HG03521 (cell line): ENCODE data around the gene CDC25B.
A peak's percentile ranks its signal among the peaks of the same experiment; 100 is the strongest.
"Not testable (repeated sequence)": the region's sequence is repeated elsewhere in the genome, so short reads cannot be mapped to it uniquely, and the experiment has no call there.

Source experiments
- ATAC-seq: cut with Tn5 transposase; IDR thresholded peaks from one replicate; pipeline ENCODE4 v1.9.1; 2021; ENCODE audit warnings: mild to moderate bottlenecking, moderate library complexity; ENCODE audit not compliant: unreplicated experiment

The CDC25B gene

DNA sequence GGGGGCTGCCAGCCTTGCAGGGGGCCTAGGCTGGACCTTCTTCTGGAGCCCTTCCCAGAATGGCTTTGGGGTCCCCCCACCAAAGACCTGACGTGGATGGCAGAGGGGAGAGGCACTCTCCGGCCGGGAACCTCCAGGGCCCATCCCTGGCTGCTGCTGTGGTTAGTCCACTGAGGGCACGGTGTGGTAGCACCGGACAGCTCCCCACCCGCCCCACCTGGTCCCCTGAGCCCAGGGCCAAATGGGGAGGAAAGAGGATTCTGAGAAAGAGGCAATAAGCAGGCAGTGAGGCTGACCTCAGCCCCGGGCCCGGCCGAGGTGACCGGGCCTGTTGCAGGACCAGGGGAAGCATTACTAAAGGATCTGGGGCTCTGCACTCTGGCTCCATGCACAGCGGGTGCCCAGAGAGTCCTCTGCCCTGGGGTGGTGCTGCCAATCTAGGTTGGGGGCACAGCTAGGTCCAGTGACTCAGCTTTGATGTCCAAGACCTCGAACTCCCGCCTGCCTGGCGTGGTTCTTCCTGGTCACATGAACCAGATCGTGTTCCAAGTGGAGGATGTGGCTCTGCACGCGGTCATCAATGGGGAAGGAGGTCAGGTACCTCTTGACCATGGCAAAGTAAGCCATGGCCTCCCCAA, 11.8 kb upstream of the CDC25B start:
- no peak for ATAC-seq

DNA sequence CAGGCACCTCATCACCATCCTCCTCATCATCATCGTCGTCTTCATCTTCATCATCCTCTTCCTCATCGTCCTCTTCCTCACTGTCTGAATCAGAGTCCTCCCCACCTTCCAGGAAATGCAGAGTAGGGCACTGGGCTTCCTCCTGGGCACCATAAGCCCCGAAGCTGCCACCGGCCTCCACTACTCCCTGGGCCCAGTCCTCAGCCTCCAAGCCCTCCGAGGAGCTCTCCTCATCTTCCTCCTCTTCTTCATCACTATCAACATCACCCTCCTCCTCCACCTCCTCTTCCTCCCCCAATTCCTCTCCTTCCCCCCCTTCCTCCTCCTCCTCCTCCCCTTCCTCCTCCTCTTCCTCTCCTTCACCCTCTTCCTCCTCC, 11.3 kb upstream of the CDC25B start:
- no peak for ATAC-seq

DNA sequence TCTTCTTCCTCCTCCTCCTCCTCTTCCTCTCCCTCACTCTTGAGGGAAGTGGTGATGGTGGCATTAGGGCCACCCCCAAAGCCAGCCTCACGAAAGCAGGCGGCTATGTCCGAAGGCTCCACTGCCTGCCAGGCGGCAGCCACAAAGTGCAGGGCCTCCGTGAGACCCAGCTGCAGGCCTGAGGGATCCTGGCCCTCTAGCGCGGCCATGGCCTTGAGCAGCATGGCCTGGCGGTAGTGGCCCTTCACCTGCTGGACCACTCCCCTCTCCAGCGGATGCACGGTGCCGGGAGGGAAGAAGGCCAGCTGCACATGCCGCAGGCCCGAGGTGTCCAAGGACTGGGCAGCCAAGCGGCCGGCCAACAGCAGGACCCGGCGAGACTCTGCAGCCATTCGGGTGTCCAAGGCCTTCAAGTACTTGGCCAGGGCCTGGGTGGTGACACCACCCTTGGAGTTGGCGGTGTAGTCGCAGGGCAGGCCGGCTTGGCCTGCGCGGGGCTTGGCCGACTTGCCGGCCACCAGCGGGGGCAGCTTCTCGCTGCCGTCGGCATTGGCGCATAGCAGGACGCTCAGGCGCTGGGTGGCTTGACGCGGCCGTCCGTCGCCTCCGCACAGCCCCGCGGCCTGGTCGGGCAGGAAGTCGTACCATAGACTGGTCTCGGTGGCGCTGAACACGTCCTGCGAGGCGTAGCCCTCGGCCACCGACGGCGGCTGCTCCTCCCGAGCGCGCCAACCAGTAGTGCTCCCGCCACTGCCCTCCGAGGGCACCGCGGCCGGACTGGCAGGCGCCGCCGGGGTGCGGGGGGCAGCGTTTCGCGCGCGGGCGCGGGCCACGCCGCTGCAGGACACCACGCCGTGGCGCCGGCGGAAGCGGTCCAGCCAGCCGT, 10.6 kb upstream of the CDC25B start:
- ATAC-seq: no peak

DNA sequence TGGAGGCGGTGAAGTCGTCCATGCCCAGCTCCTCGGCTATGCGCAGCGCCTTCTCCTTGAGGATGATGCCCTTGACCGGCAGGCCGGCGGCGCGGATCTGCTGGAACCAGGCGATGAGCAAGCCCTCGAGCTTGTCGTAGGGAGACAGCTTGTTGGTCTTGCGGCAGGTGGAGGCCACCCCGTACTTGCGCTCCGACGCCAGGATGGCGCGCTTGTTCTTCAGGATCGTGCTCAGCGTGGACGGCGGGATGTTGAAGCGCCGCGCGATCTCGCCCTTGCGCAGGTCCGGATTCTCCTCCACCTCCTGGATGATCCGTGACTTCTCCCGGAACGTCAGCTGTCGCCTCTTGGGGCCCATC, 10.0 kb upstream of the CDC25B start:
- ATAC-seq: peak; percentile 17

DNA sequence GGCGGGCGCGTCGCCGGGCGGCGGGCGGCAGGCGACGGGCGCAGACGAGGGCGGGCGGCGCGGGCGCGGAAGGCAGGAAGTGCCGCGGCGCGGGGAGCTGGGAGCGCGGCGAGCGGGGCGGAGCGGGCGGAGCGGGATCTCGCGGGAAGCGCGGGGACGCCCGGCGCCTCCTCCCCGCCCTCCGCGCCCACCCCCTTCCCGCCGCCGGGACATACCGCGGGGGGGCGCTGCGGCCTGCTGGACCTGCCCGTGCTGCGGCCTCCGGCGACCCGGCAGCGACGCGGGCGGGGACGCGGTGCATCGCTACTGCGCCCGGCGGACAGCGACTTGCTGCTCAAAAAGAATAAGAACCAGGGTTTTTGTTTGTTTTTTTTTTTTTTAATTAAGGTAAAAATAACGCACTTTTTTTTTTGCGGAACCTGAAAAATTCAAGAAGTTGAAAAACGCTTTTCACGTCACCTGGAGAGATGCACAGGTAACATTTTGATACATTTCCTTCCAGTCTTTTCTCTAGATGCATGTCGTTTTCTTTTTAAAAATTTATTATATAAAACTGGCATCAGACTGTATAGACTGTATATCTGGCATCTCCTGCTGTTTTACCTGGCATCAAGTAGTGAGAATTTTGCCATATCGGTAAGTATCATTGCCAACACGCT, 9.3 kb upstream of the CDC25B start, which contains the start of gene CENPB:
Gene CENPB (minus strand): TSS at position 76 of the 659 bp plus-strand sequence. CDS start 257 bp downstream, outside the sequence.
- peak; percentile 82 for ATAC-seq

DNA sequence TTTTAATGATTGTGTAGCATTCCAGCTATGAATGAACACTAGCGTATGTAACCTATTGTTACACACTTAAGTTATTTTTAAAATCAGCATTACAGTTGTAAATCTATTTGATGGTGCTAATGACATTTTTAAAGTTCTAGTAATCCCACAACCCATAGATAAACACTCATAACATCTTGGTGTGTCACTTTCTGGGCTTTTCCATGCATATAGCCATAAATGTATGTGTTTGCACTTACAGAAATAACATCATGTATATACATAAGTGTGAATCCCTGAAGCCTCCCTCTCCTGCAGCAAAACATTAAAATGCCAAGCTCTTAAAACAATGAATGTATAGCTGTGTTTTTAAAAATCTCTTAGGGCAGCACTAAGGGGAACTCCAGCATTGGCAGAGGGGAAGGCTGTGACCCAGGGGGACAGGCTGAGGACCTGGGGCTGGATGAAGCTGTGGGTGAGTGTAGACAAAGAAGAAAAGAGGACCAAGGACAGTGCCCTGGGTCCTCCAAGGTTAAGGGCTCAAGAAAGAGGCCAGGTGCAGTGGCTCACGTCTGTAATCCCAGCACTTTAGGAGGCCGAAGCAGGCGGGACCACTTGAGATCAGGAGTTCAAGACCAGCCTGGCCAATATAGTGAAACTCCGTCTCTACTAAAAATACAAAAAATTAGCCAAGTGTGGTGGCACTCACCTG, 8.6 kb upstream of the CDC25B start:
- no peak for ATAC-seq

DNA sequence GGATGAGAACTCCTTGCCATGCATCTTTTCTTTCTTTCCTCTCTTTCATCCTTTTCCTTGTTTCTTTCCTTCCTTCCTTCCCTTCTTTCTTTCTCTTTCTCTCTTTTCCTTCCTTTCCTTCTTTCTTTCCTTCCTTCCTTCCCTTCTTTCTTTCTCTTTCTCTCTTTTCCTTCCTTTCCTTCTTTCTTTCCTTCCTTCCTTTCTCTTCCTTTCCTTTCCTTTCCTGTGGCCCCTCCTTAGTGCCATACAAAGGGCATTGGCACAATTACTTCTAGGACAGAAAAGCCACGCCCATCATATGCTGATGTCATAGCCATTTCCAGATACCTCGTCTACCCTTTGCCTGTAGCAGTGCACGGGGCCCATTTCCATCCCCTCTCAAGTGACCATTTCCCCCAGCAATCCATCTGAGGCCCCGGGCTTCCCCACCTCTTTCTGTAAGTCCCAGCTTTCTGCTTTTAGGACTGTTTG, 7.4 kb upstream of the CDC25B start:
- ATAC-seq: no peak

DNA sequence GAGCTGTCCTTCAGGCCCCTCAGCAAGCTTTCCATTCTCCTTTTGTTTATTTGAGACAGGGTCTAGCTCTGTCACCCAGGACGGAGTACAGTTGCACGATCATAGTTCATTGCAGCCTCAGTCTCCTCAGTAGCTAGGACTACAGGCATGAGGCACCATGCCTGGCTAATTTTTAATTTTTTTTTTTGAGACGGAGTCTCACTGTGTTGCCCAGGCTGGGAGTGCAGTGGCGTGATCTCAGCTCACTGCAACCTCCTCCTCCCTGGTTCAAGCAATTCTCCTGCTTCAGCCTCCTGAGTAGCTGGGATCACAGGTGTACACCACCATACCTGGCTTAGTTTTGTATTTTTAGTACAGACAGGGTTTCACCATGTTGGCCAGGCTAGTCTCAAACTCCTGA, 6.9 kb upstream of the CDC25B start:
- not testable (repeated sequence) for ATAC-seq

DNA sequence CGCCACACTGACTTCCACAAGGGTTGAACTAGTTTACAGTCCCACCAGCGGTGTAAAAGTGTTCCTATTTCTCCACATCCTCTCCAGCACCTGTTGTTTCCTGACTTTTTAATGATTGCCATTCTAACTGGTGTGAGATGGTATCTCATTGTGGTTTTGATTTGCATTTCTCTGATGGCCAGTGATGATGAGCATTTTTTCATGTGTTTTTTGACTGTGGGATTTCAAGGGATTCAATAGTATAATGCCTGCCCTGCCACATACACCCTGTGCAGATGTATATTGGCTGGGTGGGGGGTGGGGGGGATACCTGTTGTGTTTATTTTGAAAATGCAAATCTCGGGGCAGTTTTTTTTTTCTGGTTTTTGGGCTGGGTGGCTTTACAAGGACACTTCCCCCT, 1.9 kb upstream of the CDC25B start:
- ATAC-seq: not testable (repeated sequence)

DNA sequence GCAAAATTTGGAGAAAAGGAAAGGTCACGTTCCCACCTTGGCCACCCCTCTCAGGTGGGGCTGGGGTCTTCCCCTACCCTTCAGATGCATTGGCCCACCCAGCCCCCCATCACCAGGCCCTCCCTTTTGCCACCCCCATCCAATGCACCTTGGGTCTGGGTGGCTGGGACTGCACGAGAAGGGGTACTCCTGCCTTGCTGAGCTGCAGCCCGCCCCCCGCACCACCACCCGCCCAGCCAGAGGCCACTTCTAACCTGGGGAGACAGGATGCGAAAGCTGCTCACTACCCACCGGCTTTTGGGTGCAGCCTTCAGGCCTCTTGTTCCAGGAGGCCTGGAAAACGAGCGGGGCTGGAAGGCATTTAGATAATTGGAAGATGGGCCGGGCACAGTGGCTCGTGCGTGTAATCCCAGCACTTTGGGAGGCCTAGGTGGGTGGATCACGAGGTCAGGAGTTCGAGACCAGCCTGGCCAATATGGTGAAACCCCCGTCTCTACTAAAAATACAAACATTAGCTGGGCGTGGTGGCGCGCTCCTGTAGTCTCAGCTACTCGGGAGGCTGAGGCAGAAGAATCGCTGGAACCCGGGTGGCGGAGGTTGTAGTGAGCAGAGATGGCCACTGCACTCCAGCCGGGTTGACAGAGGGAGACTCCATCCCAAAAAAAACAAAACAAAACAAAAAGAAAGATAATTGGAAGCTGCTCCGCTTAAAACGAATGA, 1.2 kb upstream of the CDC25B start:
- ATAC-seq: no peak

DNA sequence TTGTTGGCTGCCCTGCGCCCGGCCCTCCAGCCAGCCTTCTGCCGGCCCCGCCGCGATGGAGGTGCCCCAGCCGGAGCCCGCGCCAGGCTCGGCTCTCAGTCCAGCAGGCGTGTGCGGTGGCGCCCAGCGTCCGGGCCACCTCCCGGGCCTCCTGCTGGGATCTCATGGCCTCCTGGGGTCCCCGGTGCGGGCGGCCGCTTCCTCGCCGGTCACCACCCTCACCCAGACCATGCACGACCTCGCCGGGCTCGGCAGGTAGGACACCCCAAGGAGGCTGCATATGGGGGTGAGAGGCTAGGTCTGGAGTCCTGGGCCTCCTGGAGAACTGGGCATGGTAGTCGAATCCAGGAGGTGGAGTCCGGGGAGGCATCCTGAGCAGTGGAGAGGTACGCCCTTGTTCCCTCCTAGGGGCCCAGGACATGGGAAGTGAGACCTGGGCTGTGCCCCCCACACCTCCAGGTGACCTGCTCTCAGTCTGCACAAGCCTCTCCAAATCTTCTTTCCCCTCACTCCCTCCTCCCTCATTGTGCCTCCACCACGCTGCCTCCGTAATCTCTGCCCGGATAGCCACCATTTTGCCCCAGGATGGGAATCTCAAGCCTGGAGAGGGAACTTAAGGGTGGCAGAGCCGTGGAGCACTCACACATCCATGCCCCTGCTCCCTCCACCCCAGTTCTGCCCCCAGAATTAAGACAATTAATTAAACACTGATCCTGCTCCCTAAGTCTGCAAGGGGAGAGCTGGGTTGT, 541 bp downstream of the CDC25B start:
- ATAC-seq: no peak

DNA sequence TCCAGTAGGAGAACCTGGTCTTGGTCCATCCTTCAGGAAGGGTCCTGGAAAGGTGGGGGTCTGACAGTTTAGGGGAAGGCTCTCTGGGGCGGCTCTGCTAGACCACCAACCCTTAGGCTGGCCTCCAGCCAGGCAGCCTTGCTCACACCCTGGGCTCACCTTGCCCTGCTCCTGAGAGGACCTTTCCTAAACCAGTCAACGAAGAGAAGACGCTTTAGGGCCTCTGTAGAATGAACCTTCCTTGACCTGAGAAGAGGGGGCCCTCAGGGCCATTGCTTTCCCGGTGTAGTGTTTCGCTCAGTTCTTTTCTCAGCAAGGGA, 1.1 kb downstream of the CDC25B start:
- no peak for ATAC-seq

DNA sequence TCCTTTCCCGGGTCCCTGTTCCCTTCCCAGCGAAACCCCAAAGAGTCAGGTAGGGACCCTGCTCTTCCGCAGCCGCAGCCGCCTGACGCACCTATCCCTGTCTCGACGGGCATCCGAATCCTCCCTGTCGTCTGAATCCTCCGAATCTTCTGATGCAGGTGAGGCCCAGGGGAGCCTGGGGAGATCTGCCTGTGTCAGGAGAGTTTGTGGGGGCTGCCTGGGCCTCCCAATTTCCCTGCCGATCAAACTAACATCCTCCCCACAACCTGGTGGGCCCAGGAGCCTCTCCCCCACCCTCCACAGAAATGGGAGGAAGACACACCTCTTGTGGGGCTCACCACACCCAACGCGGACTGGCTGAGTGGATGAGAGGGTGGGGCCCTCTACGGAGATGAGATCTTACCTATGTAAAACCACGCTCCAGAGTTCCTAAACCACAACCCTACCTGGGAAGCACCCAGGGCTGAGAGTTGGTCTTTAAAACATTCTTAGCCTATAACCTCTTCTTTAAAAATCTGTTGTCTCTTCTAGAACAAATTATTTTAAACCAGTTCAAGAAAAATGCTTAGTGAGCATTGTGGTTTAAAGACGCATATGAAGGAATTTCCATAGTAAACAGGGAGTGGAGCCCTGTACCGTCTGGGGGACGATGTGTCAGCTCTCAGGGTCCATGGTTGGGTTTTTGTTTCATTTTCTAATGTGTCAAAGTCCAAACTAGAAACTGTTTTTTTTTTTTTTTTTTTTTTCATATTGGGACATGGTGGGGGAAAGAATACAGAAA, 1.7 kb downstream of the CDC25B start:
- ATAC-seq: no peak

DNA sequence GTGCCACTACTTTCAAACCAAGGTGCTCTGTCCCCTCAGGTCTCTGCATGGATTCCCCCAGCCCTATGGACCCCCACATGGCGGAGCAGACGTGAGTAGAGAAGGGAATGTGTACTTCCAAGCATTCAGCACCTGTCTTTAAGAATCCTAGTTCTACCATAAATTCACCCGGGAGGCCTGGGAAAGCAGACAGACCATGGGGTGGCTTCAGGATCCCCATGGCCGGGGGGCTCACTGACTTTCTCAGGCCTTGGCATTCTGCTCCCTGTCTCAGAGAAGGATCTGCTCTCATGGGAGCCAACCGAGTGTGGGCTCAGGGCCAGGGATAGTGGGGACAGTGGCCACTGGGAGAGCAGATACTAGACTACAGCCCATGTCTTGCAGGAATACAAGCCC, 2.3 kb downstream of the CDC25B start:
- no peak for ATAC-seq

DNA sequence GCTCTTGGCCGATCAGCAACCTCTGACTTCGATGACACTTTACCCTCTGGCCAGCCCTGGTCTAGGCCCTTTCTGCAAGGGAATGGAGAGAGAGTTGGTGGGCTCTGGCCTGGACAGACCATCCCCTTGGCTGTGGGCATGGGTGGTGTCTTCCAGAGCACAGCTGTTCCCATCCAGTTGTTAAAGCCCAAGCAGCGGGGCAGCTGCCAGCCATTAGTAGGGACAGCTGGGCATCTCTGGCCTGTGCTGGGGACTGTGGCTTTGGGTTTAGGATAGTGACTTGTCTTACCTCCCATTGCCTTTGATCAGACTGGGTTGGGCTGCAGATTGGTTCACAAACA, 2.8 kb downstream of the CDC25B start:
- no peak for ATAC-seq

DNA sequence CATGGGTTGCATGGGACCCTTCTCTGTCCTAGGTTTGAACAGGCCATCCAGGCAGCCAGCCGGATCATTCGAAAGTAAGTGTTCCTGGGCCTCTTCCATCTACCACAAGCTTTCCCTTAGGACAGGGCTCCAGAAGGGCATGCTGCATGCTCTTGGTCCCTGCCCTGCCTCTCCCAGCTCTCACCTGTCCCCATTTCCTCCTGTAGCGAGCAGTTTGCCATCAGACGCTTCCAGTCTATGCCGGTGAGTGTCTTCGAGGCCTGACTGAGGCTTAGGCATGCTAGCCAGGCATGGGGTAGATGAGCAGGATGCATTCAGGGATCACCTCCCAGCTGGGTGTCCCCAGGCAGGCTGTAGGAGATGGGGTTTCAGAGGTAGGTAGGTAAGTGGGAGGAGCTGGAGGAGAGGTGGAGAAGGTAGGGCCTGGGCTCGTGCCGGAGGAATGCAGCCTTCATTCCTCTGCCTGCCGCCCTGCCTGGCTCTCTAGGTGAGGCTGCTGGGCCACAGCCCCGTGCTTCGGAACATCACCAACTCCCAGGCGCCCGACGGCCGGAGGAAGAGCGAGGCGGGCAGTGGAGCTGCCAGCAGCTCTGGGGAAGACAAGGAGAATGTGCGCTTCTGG, 4.3 kb downstream of the CDC25B start:
- ATAC-seq: no peak

DNA sequence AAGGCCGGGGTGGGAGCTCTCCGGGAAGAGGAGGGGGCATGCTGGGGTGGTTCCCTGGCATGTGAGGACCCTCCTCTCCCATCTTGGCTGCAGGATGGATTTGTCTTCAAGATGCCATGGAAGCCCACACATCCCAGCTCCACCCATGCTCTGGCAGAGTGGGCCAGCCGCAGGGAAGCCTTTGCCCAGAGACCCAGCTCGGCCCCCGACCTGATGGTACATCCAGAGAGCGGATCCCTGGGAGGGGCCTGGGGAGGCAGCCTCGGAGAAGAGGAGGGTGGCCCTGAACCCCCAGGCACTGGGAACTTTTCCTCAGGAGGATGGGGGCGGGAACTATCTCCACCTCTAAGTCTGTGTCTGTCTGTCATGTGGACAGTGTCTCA, 4.8 kb downstream of the CDC25B start:
- no peak for ATAC-seq

DNA sequence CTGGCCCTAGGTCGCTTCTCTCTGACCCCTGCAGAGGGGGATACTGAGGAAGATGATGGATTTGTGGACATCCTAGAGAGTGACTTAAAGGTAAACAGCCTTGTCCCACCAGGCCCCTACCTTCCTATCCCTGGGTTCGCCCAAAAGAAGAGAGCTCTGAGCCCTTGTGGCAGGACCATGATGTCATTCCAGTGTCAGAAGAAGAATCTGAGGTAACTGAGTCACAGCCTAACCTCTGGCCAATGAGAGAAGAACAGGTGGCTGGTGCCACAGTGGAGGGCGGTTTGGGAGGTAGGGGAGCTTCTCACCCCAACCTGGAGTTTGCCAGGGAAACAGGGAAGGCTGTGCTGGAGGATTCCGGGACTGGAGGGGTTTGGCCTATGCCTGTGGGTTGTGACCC, 5.2 kb downstream of the CDC25B start:
- ATAC-seq: no peak

DNA sequence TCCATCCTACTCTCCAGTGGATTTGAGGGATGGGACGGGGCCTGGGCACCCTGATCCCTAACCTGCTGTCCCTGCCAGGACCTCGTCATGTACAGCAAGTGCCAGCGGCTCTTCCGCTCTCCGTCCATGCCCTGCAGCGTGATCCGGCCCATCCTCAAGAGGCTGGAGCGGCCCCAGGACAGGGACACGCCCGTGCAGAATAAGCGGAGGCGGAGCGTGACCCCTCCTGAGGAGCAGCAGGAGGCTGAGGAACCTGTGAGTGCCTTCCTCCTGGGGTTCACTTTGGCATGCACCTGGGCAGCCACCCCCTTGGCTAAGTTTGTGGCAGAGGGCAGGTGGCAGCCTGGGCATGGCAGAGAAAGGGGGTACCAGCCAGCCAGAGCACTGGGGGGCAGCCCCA, 5.7 kb downstream of the CDC25B start:
- ATAC-seq: no peak
